ENCODE results near the gene REV1.

DNA sequence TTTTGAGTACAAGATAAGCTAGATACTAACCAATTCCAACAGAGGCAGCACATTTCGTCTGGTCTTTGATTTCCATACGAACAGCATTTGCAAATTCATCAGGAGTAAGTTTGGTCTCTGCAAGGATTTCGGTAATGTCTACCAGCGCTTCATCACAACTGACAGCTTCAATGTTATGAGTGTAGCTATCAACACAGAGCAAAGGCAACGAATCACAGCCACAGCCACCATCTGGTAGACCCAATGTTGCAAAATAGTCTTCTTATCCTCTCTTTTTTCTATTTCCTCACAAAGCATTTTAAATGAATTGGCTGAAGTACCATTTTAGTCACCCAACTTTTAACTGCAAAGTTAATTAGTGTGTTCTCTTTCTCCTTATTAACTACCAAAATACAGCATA lies 68.3 kb downstream of the REV1 start:
- TF ChIP-seq, protein P1, sequence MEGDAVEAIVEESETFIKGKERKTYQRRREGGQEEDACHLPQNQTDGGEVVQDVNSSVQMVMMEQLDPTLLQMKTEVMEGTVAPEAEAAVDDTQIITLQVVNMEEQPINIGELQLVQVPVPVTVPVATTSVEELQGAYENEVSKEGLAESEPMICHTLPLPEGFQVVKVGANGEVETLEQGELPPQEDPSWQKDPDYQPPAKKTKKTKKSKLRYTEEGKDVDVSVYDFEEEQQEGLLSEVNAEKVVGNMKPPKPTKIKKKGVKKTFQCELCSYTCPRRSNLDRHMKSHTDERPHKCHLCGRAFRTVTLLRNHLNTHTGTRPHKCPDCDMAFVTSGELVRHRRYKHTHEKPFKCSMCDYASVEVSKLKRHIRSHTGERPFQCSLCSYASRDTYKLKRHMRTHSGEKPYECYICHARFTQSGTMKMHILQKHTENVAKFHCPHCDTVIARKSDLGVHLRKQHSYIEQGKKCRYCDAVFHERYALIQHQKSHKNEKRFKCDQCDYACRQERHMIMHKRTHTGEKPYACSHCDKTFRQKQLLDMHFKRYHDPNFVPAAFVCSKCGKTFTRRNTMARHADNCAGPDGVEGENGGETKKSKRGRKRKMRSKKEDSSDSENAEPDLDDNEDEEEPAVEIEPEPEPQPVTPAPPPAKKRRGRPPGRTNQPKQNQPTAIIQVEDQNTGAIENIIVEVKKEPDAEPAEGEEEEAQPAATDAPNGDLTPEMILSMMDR (conservative IDR thresholded peaks at IDR 0.05; ENCODE audit: low read depth in 2 of 2), result no peak
- TF ChIP-seq, protein P2, sequence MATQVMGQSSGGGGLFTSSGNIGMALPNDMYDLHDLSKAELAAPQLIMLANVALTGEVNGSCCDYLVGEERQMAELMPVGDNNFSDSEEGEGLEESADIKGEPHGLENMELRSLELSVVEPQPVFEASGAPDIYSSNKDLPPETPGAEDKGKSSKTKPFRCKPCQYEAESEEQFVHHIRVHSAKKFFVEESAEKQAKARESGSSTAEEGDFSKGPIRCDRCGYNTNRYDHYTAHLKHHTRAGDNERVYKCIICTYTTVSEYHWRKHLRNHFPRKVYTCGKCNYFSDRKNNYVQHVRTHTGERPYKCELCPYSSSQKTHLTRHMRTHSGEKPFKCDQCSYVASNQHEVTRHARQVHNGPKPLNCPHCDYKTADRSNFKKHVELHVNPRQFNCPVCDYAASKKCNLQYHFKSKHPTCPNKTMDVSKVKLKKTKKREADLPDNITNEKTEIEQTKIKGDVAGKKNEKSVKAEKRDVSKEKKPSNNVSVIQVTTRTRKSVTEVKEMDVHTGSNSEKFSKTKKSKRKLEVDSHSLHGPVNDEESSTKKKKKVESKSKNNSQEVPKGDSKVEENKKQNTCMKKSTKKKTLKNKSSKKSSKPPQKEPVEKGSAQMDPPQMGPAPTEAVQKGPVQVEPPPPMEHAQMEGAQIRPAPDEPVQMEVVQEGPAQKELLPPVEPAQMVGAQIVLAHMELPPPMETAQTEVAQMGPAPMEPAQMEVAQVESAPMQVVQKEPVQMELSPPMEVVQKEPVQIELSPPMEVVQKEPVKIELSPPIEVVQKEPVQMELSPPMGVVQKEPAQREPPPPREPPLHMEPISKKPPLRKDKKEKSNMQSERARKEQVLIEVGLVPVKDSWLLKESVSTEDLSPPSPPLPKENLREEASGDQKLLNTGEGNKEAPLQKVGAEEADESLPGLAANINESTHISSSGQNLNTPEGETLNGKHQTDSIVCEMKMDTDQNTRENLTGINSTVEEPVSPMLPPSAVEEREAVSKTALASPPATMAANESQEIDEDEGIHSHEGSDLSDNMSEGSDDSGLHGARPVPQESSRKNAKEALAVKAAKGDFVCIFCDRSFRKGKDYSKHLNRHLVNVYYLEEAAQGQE (IDR thresholded peaks at IDR 0.05; ENCODE audit: unreplicated experiment), result no peak
- TF ChIP-seq, protein P3, sequence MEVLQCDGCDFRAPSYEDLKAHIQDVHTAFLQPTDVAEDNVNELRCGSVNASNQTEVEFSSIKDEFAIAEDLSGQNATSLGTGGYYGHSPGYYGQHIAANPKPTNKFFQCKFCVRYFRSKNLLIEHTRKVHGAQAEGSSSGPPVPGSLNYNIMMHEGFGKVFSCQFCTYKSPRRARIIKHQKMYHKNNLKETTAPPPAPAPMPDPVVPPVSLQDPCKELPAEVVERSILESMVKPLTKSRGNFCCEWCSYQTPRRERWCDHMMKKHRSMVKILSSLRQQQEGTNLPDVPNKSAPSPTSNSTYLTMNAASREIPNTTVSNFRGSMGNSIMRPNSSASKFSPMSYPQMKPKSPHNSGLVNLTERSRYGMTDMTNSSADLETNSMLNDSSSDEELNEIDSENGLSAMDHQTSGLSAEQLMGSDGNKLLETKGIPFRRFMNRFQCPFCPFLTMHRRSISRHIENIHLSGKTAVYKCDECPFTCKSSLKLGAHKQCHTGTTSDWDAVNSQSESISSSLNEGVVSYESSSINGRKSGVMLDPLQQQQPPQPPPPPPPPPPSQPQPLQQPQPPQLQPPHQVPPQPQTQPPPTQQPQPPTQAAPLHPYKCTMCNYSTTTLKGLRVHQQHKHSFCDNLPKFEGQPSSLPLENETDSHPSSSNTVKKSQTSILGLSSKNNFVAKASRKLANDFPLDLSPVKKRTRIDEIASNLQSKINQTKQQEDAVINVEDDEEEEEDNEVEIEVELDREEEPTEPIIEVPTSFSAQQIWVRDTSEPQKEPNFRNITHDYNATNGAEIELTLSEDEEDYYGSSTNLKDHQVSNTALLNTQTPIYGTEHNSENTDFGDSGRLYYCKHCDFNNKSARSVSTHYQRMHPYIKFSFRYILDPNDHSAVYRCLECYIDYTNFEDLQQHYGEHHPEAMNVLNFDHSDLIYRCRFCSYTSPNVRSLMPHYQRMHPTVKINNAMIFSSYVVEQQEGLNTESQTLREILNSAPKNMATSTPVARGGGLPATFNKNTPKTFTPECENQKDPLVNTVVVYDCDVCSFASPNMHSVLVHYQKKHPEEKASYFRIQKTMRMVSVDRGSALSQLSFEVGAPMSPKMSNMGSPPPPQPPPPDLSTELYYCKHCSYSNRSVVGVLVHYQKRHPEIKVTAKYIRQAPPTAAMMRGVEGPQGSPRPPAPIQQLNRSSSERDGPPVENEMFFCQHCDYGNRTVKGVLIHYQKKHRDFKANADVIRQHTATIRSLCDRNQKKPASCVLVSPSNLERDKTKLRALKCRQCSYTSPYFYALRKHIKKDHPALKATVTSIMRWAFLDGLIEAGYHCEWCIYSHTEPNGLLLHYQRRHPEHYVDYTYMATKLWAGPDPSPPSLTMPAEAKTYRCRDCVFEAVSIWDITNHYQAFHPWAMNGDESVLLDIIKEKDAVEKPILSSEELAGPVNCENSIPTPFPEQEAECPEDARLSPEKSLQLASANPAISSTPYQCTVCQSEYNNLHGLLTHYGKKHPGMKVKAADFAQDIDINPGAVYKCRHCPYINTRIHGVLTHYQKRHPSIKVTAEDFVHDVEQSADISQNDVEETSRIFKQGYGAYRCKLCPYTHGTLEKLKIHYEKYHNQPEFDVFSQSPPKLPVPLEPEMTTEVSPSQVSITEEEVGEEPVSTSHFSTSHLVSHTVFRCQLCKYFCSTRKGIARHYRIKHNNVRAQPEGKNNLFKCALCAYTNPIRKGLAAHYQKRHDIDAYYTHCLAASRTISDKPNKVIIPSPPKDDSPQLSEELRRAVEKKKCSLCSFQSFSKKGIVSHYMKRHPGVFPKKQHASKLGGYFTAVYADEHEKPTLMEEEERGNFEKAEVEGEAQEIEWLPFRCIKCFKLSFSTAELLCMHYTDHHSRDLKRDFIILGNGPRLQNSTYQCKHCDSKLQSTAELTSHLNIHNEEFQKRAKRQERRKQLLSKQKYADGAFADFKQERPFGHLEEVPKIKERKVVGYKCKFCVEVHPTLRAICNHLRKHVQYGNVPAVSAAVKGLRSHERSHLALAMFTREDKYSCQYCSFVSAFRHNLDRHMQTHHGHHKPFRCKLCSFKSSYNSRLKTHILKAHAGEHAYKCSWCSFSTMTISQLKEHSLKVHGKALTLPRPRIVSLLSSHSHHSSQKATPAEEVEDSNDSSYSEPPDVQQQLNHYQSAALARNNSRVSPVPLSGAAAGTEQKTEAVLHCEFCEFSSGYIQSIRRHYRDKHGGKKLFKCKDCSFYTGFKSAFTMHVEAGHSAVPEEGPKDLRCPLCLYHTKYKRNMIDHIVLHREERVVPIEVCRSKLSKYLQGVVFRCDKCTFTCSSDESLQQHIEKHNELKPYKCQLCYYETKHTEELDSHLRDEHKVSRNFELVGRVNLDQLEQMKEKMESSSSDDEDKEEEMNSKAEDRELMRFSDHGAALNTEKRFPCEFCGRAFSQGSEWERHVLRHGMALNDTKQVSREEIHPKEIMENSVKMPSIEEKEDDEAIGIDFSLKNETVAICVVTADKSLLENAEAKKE (CRISPR knock-in tag; IDR thresholded peaks at IDR 0.05), result no peak
- no peak for TF ChIP-seq EZH2 (IDR thresholded peaks at IDR 0.05; ENCODE audit: low read depth, unreplicated experiment)
- no peak for TF ChIP-seq ZNF114 (CRISPR knock-in tag; IDR thresholded peaks at IDR 0.05)
- no peak for TF ChIP-seq EZH2phosphoT487 (IDR thresholded peaks at IDR 0.05; ENCODE audit: unreplicated experiment)

Data from GM23338 (cell line).